HEK293 (cell line): ENCODE results near the gene VPS18.

Experiments used
- CTCF ChIA-PET: fragments of 350-600 bp; formaldehyde crosslinking; extraction: SDS; loops from one replicate; lab custom pipeline; 2021; ENCODE audit warnings: antibody characterized with exemption; lab: Yijun Ruan, JAX
- POLR2A ChIA-PET: fragments of 300-600 bp; formaldehyde crosslinking; extraction: SDS; loops from one replicate; lab custom pipeline; 2020; ENCODE audit warnings: antibody characterized with exemption, inconsistent platforms; lab: Yijun Ruan, JAX
- H3K27ac ChIP-seq: fragments of 200-500 bp; sonication (Bioruptor generic); 2 replicates; pipeline ENCODE4 v1.5.1; 2014; ENCODE audit warnings: low read depth, low read length, control low read depth, inconsistent platforms; ENCODE audit errors: extremely low read depth
- H3K36me3 ChIP-seq, 2 experiments: fragments of 200-500 bp in 1 of 2; sonication (Bioruptor generic) in 1 of 2; 1 replicate in 1 of 2; 2 replicates in 1 of 2; pipeline ENCODE4 v1.5.1; 2014 to 2017; ENCODE audit warnings: inconsistent platforms in 2 of 2, low read length in 2 of 2; ENCODE audit not compliant: control insufficient read depth in 2 of 2, insufficient read depth in 1 of 2
- H3K4me1 ChIP-seq: fragments of 200-500 bp; sonication (Bioruptor generic); 2 replicates; pipeline ENCODE4 v1.5.1; 2014; ENCODE audit warnings: mild to moderate bottlenecking, low read length, inconsistent platforms; ENCODE audit not compliant: control insufficient read depth, insufficient read depth
- H3K4me3 ChIP-seq: 2 replicates; pipeline ENCODE4 v1.5.1; 2011; ENCODE audit warnings: low read depth, mild to moderate bottlenecking, control low read depth, low read length, moderate library complexity
- H3K9me3 ChIP-seq: fragments of 200-500 bp; sonication (Bioruptor generic); 2 replicates; pipeline ENCODE4 v1.5.1; 2014; ENCODE audit warnings: low read depth, low read length, inconsistent platforms; ENCODE audit not compliant: control insufficient read depth, insufficient read depth
- BCL11B ChIP-seq: fragments of 450-650 bp; formaldehyde crosslinking; IDR thresholded peaks from 2 replicates; pipeline ENCODE4 v1.5.1; 2016; ENCODE audit warnings: low read depth, missing biosample characterization, missing genetic modification characterization
- EGR2 ChIP-seq: fragments of 450-650 bp; formaldehyde crosslinking; IDR thresholded peaks from 2 replicates; pipeline ENCODE4 v1.5.1; 2016; ENCODE audit warnings: low read depth, missing biosample characterization, missing genetic modification characterization
- GLIS1 ChIP-seq: fragments of 450-650 bp; formaldehyde crosslinking; IDR thresholded peaks from 2 replicates; pipeline ENCODE4 v1.5.1; 2016; ENCODE audit warnings: missing biosample characterization, missing genetic modification characterization
- GLIS2 ChIP-seq: fragments of 450-650 bp; formaldehyde crosslinking; IDR thresholded peaks from 2 replicates; pipeline ENCODE4 v1.5.1; 2016; ENCODE audit warnings: missing biosample characterization, missing genetic modification characterization
- REST ChIP-seq: fragments of 450-650 bp; formaldehyde crosslinking; IDR thresholded peaks from 2 replicates; pipeline ENCODE4 v1.5.1; 2016; ENCODE audit warnings: missing biosample characterization, missing genetic modification characterization
- ZBTB6 ChIP-seq: fragments of 450-650 bp; formaldehyde crosslinking; IDR thresholded peaks from 2 replicates; pipeline ENCODE4 v1.5.1; 2017; ENCODE audit warnings: missing biosample characterization, missing genetic modification characterization
- ZIC2 ChIP-seq: fragments of 450-650 bp; formaldehyde crosslinking; IDR thresholded peaks from 2 replicates; pipeline ENCODE4 v1.5.1; 2016; ENCODE audit warnings: missing biosample characterization, missing genetic modification characterization
- ZNF132 ChIP-seq: fragments of 450-650 bp; formaldehyde crosslinking; IDR thresholded peaks from 2 replicates; pipeline ENCODE4 v1.5.1; 2017; ENCODE audit warnings: missing biosample characterization, missing genetic modification characterization, borderline replicate concordance
- ZNF148 ChIP-seq: fragments of 450-650 bp; formaldehyde crosslinking; IDR thresholded peaks from 2 replicates; pipeline ENCODE4 v1.5.0; 2017; ENCODE audit warnings: missing biosample characterization, missing genetic modification characterization, borderline replicate concordance
- ZNF184 ChIP-seq: fragments of 450-650 bp; IDR thresholded peaks from 2 replicates; pipeline ENCODE4 v1.5.1; 2018; ENCODE audit warnings: missing biosample characterization, mild to moderate bottlenecking, missing genetic modification characterization
- ZNF23 ChIP-seq: fragments of 450-650 bp; formaldehyde crosslinking; IDR thresholded peaks from 2 replicates; pipeline ENCODE4 v1.5.1; 2016; ENCODE audit warnings: missing biosample characterization, missing genetic modification characterization, borderline replicate concordance
- ZNF248 ChIP-seq: fragments of 450-650 bp; formaldehyde crosslinking; IDR thresholded peaks from 2 replicates; pipeline ENCODE4 v1.5.1; 2017; ENCODE audit warnings: missing biosample characterization, missing genetic modification characterization
- ZNF423 ChIP-seq: fragments of 450-650 bp; formaldehyde crosslinking; IDR thresholded peaks from 2 replicates; pipeline ENCODE4 v1.5.1; 2016; ENCODE audit warnings: missing biosample characterization, missing genetic modification characterization
- ZNF623 ChIP-seq: fragments of 450-650 bp; formaldehyde crosslinking; IDR thresholded peaks from 2 replicates; pipeline ENCODE4 v1.5.1; 2016; ENCODE audit warnings: missing biosample characterization, missing genetic modification characterization
- ZNF776 ChIP-seq: fragments of 450-650 bp; formaldehyde crosslinking; IDR thresholded peaks from 2 replicates; pipeline ENCODE4 v1.5.0; 2017; ENCODE audit warnings: missing biosample characterization, missing genetic modification characterization, borderline replicate concordance
- ZSCAN4 ChIP-seq: fragments of 450-650 bp; formaldehyde crosslinking; IDR thresholded peaks from 2 replicates; pipeline ENCODE4 v1.5.1; 2017; ENCODE audit warnings: missing biosample characterization, missing genetic modification characterization

The VPS18 gene

GRCh38 chr15:40918799-40919392 is 24.6 kb downstream of the VPS18 start:
- CTCF ChIA-PET = interaction anchor here (0.7 to 1.5 kb wide), 3 partner anchors 12 to 23 kb away, joined by 3 to 5 read pairs (median 4); no protein-coding TSS in a partner anchor

GRCh38 chr15:40921949-40922607 is 27.8 kb downstream of the VPS18 start:
- H3K36me3 ChIP-seq = no peaks in the 10 kb centered on the region
- H3K4me3 ChIP-seq = no peak overlapping the region
- no peak overlapping the region for H3K27ac ChIP-seq
- ChIA-PET POLR2A (interaction anchor here (0.9 to 1.6 kb wide), 2 partner anchors 16 to 31 kb away, joined by 3 read pairs; partner anchors contain the start of gene CHAC1), CTCF (interaction anchor here (0.8 kb wide), 2 partner anchors 9 to 15 kb away, joined by 4 to 8 read pairs; no protein-coding TSS in a partner anchor)
- TF ChIP-seq ZNF776 (tag by site-specific recombination) (no peak), REST (peak; percentile 76)
- no peaks in the 10 kb centered on the region for H3K4me1 ChIP-seq
- no peaks in the 10 kb centered on the region for H3K9me3 ChIP-seq

More at GRCh38 chr15:40918799-40919392, 24.6 kb downstream of the VPS18 start:
- Histone ChIP-seq H3K36me3 (no peaks in the 10 kb centered on the region), H3K27ac (no peak overlapping the region), H3K4me3 (no peak overlapping the region), H3K9me3 (no peaks in the 10 kb centered on the region), H3K4me1 (no peaks in the 10 kb centered on the region)
- TF ChIP-seq ZNF423 = no peak
- TF ChIP-seq ZIC2 (tag by site-specific recombination) = peak; percentile 30; the same call in 1 of the 2 replicates
- peak; percentile 62 for TF ChIP-seq GLIS1 (tag by site-specific recombination)
- TF ChIP-seq ZNF184 = no peak
- TF ChIP-seq GLIS2 (tag by site-specific recombination) = 0 out of 2 replicates have a peak, but pooled peaks have one; percentile 16
- POLR2A ChIA-PET = interaction anchor here (1.7 to 2.2 kb wide), 2 partner anchors 10 to 34 kb away, joined by 5 to 8 read pairs; partner anchors contain the start of genes CHAC1 and DLL4

- H3K4me1 ChIP-seq = no peaks in the 10 kb centered on the region
- no peak overlapping the region for H3K4me3 ChIP-seq
- POLR2A ChIA-PET = interaction anchor here (1.6 kb wide), 1 partner anchor 30 kb away, joined by 3 read pairs; the partner anchor contains the start of gene CHAC1
- H3K9me3 ChIP-seq = no peaks in the 10 kb centered on the region
- no peak overlapping the region for H3K27ac ChIP-seq
- no peaks in the 10 kb centered on the region for H3K36me3 ChIP-seq
- TF ChIP-seq ZNF148 (tag by site-specific recombination) (no peak), EGR2 (tag by site-specific recombination) (no peak), ZNF248 (tag by site-specific recombination) (no peak), ZBTB6 (no peak), ZSCAN4 (no peak), BCL11B (tag by site-specific recombination) (no peak), ZNF132 (tag by site-specific recombination) (no peak), ZNF23 (no peak), ZNF623 (tag by site-specific recombination) (no peak)
- CTCF ChIA-PET = interaction anchor here (0.8 to 0.9 kb wide), 2 partner anchors 15 to 99 kb away, joined by 3 to 4 read pairs; no protein-coding TSS in a partner anchor
Observed at GRCh38 chr15:40922608-40923005, 28.4 kb downstream of the VPS18 start.
